A673 (cell line): Measurements from ENCODE around the gene METTL23. TPM values are rescaled to one million over a fixed set of nuclear protein-coding genes. Genes with fewer than 3 reads are reported as not detected.

Source experiments
- BruUV-seq: library from RNA; stranded (reverse); fragments of 400-500 nt; replicated peaks from 2 replicates; lab custom pipeline; 2021; lab: Mats Ljungman, UMichigan
- CTCF ChIA-PET: fragments of 300-600 bp; sonication (Branson Sonifier 250); formaldehyde crosslinking; loops from one replicate; lab custom pipeline; 2022; ENCODE audit warnings: antibody characterized with exemption; lab: Charles Lee
- POLR2A ChIA-PET: fragments of 300-600 bp; sonication (Branson Sonifier 250); formaldehyde crosslinking; loops from one replicate; lab custom pipeline; 2022; ENCODE audit warnings: antibody characterized with exemption; ENCODE audit not compliant: low non-redundant PET; lab: Charles Lee
- DNase-seq: peaks from one replicate; pipeline ENCODE4 v3.0.0-alpha.2; 2015; ENCODE audit warnings: low spot score
- H3K27ac ChIP-seq: fragments of 200-600 bp; sonication (generic); 2 replicates; pipeline ENCODE4 v1.5.1; 2016; ENCODE audit warnings: mixed run types, low read depth, mild to moderate bottlenecking, mixed read lengths, antibody characterized with exemption, low read length; ENCODE audit not compliant: poor library complexity, severe bottlenecking
- H3K27me3 ChIP-seq: fragments of 200-600 bp; sonication (generic); replicated peaks from 2 replicates; pipeline ENCODE4 v1.6.1; 2017; ENCODE audit warnings: mixed run types, low read depth, mild to moderate bottlenecking, mixed read lengths, antibody characterized with exemption, low read length; ENCODE audit not compliant: insufficient read depth, poor library complexity
- H3K36me3 ChIP-seq: fragments of 200-600 bp; sonication (generic); 2 replicates; pipeline ENCODE4 v1.6.1; 2016; ENCODE audit warnings: mixed run types, mild to moderate bottlenecking, mixed read lengths, antibody characterized with exemption, low read length; ENCODE audit not compliant: insufficient read depth, poor library complexity, severe bottlenecking
- H3K4me1 ChIP-seq: fragments of 200-600 bp; sonication (generic); 2 replicates; pipeline ENCODE4 v1.6.1; 2017; ENCODE audit warnings: mixed run types, mild to moderate bottlenecking, mixed read lengths, antibody characterized with exemption, low read length; ENCODE audit not compliant: insufficient read depth, poor library complexity, severe bottlenecking
- H3K4me3 ChIP-seq: fragments of 200-600 bp; sonication (generic); 2 replicates; pipeline ENCODE4 v1.5.1; 2016; ENCODE audit warnings: low read depth, mixed run types, mild to moderate bottlenecking, mixed read lengths, low read length; ENCODE audit not compliant: poor library complexity, severe bottlenecking
- H3K9me3 ChIP-seq: fragments of 200-600 bp; sonication (generic); 2 replicates; pipeline ENCODE4 v1.6.1; 2016; ENCODE audit warnings: mixed run types, low read depth, mild to moderate bottlenecking, mixed read lengths, antibody characterized with exemption, low read length; ENCODE audit not compliant: poor library complexity, severe bottlenecking
- EZH2 ChIP-seq: fragments of 200-600 bp; sonication (generic); IDR thresholded peaks from 2 replicates; pipeline ENCODE4 v1.6.1; 2017; ENCODE audit warnings: borderline replicate concordance, low read depth, mild to moderate bottlenecking, mixed read lengths, antibody characterized with exemption, low read length; ENCODE audit not compliant: poor library complexity, severe bottlenecking
- intact Hi-C: fragments of 100-400 bp; cut with micrococcal nuclease; formaldehyde crosslinking; loops from one replicate; pipeline ENCODE4 v1.10.0; 2022; ENCODE audit not compliant: unreplicated experiment
- total RNA-seq: library from RNA; stranded (reverse); gene quantifications from 2 replicates; pipeline ENCODE4 v1.2.3, GENCODE V29; 2021
- TF ChIP-seq, protein P1 (sequence below): fragments of 300-800, 200-600 bp; sonication (generic); conservative IDR thresholded peaks from 2 replicates; pipeline ENCODE4 v1.5.1; 2017; ENCODE audit warnings: low read depth, mild to moderate bottlenecking, antibody characterized with exemption, low read length, moderate library complexity, mixed read lengths

Gene METTL23
- total RNA-seq, 1 experiment from 2014 or later, result 42.4 TPM

DNA sequence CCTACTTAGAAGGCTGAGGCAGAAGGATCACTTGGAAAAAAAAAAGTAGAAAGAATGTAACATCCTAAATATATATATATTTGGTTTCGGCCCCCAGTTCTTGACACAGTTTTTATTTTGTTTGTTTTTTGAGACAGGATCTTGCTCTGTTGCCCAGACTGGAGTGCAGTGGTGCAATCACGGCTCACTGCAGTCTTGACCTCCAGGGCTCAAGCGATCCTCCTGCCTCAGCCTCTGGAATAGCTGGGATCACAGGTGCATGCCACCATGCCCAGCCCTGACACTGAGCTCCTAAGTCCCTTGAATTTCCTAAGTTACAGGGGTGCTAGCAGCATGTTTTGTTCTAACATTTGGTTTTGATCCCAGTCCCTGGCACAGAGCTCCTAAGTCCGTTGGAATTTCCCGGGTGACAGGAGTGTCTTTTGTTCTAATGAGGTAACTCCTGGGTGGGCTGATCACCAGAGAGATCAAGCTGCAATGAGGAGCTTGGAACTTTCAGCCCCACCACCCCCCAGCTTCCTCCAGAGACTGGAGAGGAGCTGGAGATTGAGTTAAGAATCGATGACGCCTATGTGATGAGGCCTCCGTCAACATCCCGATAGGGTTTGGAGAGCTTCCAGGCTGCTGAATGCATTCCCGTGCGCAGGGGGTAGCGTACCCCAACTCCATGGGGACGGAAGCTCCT, 35.9 kb upstream of the METTL23 start:
- no TSS peak for BruUV-seq
- no peak for DNase-seq
- TF ChIP-seq, protein P1, sequence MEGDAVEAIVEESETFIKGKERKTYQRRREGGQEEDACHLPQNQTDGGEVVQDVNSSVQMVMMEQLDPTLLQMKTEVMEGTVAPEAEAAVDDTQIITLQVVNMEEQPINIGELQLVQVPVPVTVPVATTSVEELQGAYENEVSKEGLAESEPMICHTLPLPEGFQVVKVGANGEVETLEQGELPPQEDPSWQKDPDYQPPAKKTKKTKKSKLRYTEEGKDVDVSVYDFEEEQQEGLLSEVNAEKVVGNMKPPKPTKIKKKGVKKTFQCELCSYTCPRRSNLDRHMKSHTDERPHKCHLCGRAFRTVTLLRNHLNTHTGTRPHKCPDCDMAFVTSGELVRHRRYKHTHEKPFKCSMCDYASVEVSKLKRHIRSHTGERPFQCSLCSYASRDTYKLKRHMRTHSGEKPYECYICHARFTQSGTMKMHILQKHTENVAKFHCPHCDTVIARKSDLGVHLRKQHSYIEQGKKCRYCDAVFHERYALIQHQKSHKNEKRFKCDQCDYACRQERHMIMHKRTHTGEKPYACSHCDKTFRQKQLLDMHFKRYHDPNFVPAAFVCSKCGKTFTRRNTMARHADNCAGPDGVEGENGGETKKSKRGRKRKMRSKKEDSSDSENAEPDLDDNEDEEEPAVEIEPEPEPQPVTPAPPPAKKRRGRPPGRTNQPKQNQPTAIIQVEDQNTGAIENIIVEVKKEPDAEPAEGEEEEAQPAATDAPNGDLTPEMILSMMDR, result no peak
- no peak for TF ChIP-seq EZH2
- POLR2A ChIA-PET, result interaction anchor here (0.7 kb wide), 1 partner anchor 11 kb away, joined by 15 read pairs; no protein-coding TSS in a partner anchor
- no peaks in the 10 kb centered on the region for H3K9me3 ChIP-seq
- H3K4me3 ChIP-seq, result no peak overlapping the region
- intact Hi-C loops, result no loop called here
- H3K36me3 ChIP-seq, result no peaks in the 10 kb centered on the region
- CTCF ChIA-PET, result no interaction called here
- H3K27me3 ChIP-seq, result no peaks in the 10 kb centered on the region
- H3K4me1 ChIP-seq, result no peaks in the 10 kb centered on the region
- no peak overlapping the region for H3K27ac ChIP-seq

DNA sequence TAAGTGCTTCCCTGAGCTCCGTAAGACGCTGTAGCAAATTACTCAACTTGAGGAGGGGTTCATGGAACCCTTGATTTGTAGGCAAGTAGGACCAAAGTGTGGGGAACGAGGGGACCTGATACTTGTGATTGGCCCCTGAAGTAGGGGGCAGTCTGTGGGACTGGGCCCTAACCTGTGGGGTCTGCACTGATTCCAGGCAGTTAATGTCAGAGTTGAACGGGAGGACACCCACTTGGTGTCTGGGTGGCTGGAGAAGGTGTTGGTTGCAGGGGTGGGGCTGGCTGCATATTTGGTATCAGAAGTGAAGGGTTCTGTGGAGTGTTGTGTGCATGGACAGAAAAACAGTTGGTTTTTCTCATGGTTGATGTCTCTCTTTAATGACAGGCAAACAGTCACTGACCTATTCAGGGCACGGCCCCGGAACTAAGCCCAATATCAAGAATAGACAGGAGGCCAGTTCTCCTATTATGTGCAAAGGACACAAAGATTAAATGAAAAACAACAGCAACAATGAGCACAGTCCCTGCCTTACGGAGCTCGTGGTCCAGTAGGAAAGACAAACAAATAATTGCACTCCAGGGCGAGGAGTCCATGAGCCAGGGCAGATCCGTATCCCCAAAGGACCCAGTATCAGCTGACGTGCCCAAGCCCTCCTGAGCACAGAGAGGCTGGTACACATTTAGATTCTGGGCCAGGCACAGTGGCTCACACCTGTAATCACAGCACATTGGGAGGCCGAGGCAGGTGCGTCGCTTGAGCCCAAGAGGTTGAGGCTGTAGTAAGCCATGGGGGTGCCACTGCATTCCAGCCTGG, 35.1 kb upstream of the METTL23 start:
- Histone ChIP-seq H3K36me3 (no peaks in the 10 kb centered on the region), H3K27ac (no peak overlapping the region), H3K4me3 (no peak overlapping the region), H3K9me3 (no peaks in the 10 kb centered on the region), H3K27me3 (no peaks in the 10 kb centered on the region), H3K4me1 (no peaks in the 10 kb centered on the region)
- no peak for DNase-seq
- BruUV-seq, result no TSS peak
- intact Hi-C loops, result no loop called here
- CTCF ChIA-PET, result no interaction called here
- no peak for TF ChIP-seq EZH2
- TF ChIP-seq, protein P1, result no peak
- POLR2A ChIA-PET, result no interaction called here

DNA sequence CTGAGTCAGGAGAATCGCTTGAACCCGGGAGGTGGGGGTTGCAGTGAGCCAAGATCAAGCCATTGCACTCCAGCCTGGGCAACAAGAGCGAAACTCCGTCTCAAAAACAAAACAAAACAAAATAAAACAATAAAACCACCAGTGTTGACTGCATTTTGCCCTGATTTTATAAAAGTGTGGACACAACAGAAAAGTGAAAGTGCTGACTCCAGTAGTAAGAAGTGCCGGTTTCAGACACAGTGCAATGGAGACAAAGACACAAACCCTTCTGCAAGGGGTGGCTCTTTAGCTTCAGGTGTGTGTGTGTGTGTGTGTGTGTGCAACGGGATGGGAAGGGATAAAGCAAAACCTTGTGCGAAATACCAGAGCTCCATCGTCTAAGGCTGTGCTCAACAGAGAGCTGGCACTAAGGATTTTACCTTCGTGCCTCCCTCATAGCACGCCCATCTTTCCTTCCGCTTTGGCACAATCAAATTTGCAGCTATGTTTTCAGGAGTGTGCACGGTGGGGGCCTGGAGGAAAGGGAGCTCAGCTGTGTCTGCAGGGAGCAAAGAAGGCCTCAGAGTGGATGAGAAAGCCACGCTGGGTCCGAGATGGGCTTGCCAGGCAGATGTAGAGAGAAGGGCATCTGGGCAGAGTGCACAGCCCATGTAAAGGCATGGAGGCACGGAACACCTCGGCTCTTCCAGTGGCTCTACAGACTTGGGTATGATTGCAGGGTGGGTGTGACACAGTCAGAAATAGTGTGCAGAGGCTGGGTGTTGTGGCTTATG, 31.4 kb upstream of the METTL23 start:
- no TSS peak for BruUV-seq
- Histone ChIP-seq H3K27me3 (no peaks in the 10 kb centered on the region), H3K27ac (no peak overlapping the region), H3K36me3 (no peaks in the 10 kb centered on the region), H3K9me3 (no peaks in the 10 kb centered on the region), H3K4me1 (peaks cover 19% of the 10 kb centered on the region), H3K4me3 (no peak overlapping the region)
- TF ChIP-seq EZH2, result no peak
- POLR2A ChIA-PET, result interaction anchor here (0.5 kb wide), 1 partner anchor 122 kb away, joined by 9 read pairs; no protein-coding TSS in a partner anchor
- CTCF ChIA-PET, result no interaction called here
- no peak for DNase-seq
- intact Hi-C loops, result no loop called here
